ENCODE measurements around the gene EIF4G1. TPM values are rescaled to one million over a fixed set of nuclear protein-coding genes. Genes with fewer than 3 reads are reported as not detected.

The EIF4G1 gene
- total RNA-seq, 6 donors from 2014 or later, result 278 to 408 (median 326) TPM

DNA sequence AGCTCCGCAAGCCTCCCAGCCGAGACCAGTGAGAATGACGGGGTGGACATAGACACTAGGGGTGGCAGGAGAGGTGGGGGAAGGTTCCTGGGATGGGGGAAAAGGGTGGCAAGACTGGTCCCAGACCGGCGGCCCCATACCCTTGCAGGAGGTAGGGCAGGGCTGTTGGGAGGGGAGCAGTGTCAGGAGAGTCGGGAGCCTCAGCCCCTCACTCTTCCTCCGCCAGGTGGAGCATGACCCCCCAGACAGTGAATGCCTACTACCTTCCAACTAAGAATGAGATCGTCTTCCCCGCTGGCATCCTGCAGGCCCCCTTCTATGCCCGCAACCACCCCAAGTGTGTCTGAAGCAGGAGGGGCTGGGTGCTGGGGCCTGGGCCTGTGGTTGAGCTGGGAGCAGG is 24.1 kb upstream of the EIF4G1 start:
- no peak overlapping the region for H3K4me3 ChIP-seq
- no peak overlapping the region for H3K27ac ChIP-seq
- TF ChIP-seq EP300 (IDR thresholded peaks at IDR 0.05) (no peak), POLR2A (IDR thresholded peaks at IDR 0.05) (no peak), POLR2AphosphoS5 (IDR thresholded peaks at IDR 0.05) (no peak)
- TF ChIP-seq, protein P1, sequence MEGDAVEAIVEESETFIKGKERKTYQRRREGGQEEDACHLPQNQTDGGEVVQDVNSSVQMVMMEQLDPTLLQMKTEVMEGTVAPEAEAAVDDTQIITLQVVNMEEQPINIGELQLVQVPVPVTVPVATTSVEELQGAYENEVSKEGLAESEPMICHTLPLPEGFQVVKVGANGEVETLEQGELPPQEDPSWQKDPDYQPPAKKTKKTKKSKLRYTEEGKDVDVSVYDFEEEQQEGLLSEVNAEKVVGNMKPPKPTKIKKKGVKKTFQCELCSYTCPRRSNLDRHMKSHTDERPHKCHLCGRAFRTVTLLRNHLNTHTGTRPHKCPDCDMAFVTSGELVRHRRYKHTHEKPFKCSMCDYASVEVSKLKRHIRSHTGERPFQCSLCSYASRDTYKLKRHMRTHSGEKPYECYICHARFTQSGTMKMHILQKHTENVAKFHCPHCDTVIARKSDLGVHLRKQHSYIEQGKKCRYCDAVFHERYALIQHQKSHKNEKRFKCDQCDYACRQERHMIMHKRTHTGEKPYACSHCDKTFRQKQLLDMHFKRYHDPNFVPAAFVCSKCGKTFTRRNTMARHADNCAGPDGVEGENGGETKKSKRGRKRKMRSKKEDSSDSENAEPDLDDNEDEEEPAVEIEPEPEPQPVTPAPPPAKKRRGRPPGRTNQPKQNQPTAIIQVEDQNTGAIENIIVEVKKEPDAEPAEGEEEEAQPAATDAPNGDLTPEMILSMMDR (IDR thresholded peaks at IDR 0.05), result no peak
- DNase-seq (no peak), ATAC-seq (ENCODE audit: low FRiP score in 2 of 2) (no peak)
- no peaks in the 10 kb centered on the region for H3K9me3 ChIP-seq
- H3K27me3 ChIP-seq, result no peaks in the 10 kb centered on the region
- H3K4me1 ChIP-seq, result no peaks in the 10 kb centered on the region
- 89 to 91% methylated on average over 8 to 10 of the region's 10 CpGs for WGBS, 2 donors
- H3K36me3 ChIP-seq, result no peaks in the 10 kb centered on the region

DNA sequence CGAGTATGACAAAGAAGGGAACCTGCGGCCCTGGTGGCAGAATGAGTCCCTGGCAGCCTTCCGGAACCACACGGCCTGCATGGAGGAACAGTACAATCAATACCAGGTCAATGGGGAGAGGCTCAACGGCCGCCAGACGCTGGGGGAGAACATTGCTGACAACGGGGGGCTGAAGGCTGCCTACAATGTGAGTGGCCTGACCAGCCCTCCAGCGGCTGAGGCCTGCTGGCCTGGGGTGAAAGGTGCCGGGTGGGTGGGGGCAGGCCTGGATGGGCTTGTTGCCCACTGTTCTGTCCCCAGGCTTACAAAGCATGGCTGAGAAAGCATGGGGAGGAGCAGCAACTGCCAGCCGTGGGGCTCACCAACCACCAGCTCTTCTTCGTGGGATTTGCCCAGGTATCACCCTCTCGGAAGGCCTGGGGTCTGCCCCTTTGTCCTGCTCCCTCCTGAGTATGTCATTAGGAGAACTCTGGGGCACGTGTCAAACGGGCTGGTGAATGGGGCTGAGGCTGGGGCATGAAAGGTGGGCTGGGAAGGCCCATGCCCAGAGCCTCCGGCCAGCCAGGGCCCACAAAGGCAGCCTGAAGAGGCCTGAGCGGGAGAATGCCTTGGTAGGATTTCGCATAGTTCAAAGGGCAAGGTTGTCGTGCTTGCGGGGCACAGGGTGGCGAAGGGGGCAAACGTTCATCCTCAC is 23.2 kb upstream of the EIF4G1 start:
- Histone ChIP-seq H3K4me3 (no peak overlapping the region), H3K4me1 (no peaks in the 10 kb centered on the region), H3K27me3 (no peaks in the 10 kb centered on the region), H3K36me3 (no peaks in the 10 kb centered on the region), H3K9me3 (no peaks in the 10 kb centered on the region), H3K27ac (no peak overlapping the region)
- DNase-seq (no peak), ATAC-seq (ENCODE audit: low FRiP score in 2 of 2) (no peak)
- TF ChIP-seq, protein P1 (IDR thresholded peaks at IDR 0.05), result no peak
- TF ChIP-seq POLR2AphosphoS5 (IDR thresholded peaks at IDR 0.05) (no peak), EP300 (IDR thresholded peaks at IDR 0.05) (no peak), POLR2A (IDR thresholded peaks at IDR 0.05) (no peak)
- 89 to 90% methylated on average over 11 to 22 of the region's 22 CpGs for WGBS, 2 donors

DNA sequence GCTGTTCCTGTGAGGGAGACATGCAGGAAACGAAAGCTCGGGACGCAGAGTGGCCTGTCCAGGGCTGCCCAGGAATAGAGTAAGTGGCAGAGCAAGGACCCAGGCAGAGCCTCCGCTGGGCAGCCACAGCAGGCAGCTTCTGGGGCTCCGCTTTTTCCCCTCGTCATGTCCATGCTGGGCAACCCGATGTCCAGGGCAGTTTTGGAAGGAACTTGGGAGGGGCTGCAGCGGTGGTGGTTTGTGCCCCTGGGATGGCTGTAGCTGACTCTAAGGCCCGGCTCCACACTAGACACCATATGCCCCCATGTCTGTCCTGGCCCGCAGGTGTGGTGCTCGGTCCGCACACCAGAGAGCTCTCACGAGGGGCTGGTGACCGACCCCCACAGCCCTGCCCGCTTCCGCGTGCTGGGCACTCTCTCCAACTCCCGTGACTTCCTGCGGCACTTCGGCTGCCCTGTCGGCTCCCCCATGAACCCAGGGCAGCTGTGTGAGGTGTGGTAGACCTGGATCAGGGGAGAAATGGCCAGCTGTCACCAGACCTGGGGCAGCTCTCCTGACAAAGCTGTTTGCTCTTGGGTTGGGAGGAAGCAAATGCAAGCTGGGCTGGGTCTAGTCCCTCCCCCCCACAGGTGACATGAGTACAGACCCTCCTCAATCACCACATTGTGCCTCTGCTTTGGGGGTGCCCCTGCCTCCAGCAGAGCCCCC is 22.5 kb upstream of the EIF4G1 start:
- DNase-seq (no peak), ATAC-seq (ENCODE audit: low FRiP score in 2 of 2) (peak in 1 of 2 donors; percentile 12)
- Histone ChIP-seq H3K36me3 (no peaks in the 10 kb centered on the region), H3K27me3 (no peaks in the 10 kb centered on the region), H3K9me3 (no peaks in the 10 kb centered on the region), H3K4me3 (no peak overlapping the region), H3K4me1 (no peaks in the 10 kb centered on the region), H3K27ac (no peak overlapping the region)
- WGBS, 2 donors, result 86 to 90% methylated on average over 11 to 21 of the region's 21 CpGs
- no peak for TF ChIP-seq EP300 (IDR thresholded peaks at IDR 0.05)
- no peak for TF ChIP-seq POLR2AphosphoS5 (IDR thresholded peaks at IDR 0.05)
- TF ChIP-seq, protein P1 (IDR thresholded peaks at IDR 0.05), result no peak
- no peak for TF ChIP-seq POLR2A (IDR thresholded peaks at IDR 0.05)

DNA sequence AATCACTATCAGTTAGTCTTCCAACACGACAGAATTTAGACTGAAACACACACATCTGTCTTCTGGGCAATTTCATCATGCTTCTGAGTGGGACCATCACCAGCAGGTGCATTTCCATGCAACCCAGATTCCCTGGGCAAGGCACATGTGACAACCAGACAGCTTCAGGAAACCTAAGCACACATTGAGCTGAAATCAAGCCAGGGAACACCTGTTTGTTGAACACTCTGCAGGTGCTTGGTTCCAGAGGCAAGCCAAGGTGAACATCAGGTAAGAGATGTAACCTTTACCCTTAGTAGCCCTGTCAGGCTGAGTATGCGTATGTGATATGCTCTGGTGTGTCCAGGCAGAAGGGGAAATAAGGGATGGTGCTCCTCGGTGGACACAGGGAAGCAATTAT is 18.6 kb upstream of the EIF4G1 start:
- Histone ChIP-seq H3K4me1 (peaks cover 12 to 20% (median 14%) of the 10 kb centered on the region in 4 donors), H3K27ac (no peak overlapping the region), H3K4me3 (no peak overlapping the region), H3K27me3 (no peaks in the 10 kb centered on the region), H3K36me3 (peaks cover 0 to 7% (median 5%) of the 10 kb centered on the region in 4 donors), H3K9me3 (no peaks in the 10 kb centered on the region)
- TF ChIP-seq EP300 (IDR thresholded peaks at IDR 0.05), result no peak
- no peak for TF ChIP-seq POLR2A (IDR thresholded peaks at IDR 0.05)
- TF ChIP-seq POLR2AphosphoS5 (IDR thresholded peaks at IDR 0.05), result no peak
- TF ChIP-seq, protein P1 (IDR thresholded peaks at IDR 0.05), result no peak
- 59 to 73% methylated on average over 3 of the region's 3 CpGs for WGBS, 2 donors
- no peak for DNase-seq
- ATAC-seq (ENCODE audit: low FRiP score in 2 of 2), result no peak
